ENCODE data around the gene GDPD2.

The GDPD2 gene

GRCh38 chrX:70446380-70447350 lies 23.6 kb downstream of the GDPD2 start:
- TF ChIP-seq GATA3 (IDR thresholded peaks at IDR 0.05; ENCODE audit: low read depth, low read length) (no peak), GATA2 (IDR thresholded peaks at IDR 0.05; ENCODE audit: low read depth, low read length) (no peak)

GRCh38 chrX:70449457-70449966 lies 26.4 kb downstream of the GDPD2 start:
- TF ChIP-seq GATA3 (IDR thresholded peaks at IDR 0.05; ENCODE audit: low read depth, low read length) (no peak), GATA2 (IDR thresholded peaks at IDR 0.05; ENCODE audit: low read depth, low read length) (no peak)

GRCh38 chrX:70452143-70452733 lies 29.1 kb downstream of the GDPD2 start:
- TF ChIP-seq GATA2 (IDR thresholded peaks at IDR 0.05; ENCODE audit: low read depth, low read length) (no peak), GATA3 (IDR thresholded peaks at IDR 0.05; ENCODE audit: low read depth, low read length) (no peak)

- TF ChIP-seq GATA2 (IDR thresholded peaks at IDR 0.05; ENCODE audit: low read depth, low read length), result no peak
- TF ChIP-seq GATA3 (IDR thresholded peaks at IDR 0.05; ENCODE audit: low read depth, low read length), result no peak
Measured at GRCh38 chrX:70453024-70453618, 30.0 kb downstream of the GDPD2 start.

- no peak for TF ChIP-seq GATA2 (IDR thresholded peaks at IDR 0.05; ENCODE audit: low read depth, low read length)
- TF ChIP-seq GATA3 (IDR thresholded peaks at IDR 0.05; ENCODE audit: low read depth, low read length), result no peak
Measured at GRCh38 chrX:70454441-70455365, 31.6 kb downstream of the GDPD2 start.

- TF ChIP-seq GATA3 (IDR thresholded peaks at IDR 0.05; ENCODE audit: low read depth, low read length), result no peak
- no peak for TF ChIP-seq GATA2 (IDR thresholded peaks at IDR 0.05; ENCODE audit: low read depth, low read length)
Measured at GRCh38 chrX:70455366-70456202, 32.5 kb downstream of the GDPD2 start.

GRCh38 chrX:70456256-70456655 lies 33.1 kb downstream of the GDPD2 start:
- TF ChIP-seq GATA2 (IDR thresholded peaks at IDR 0.05; ENCODE audit: low read depth, low read length) (no peak), GATA3 (IDR thresholded peaks at IDR 0.05; ENCODE audit: low read depth, low read length) (no peak)

- TF ChIP-seq GATA3 (IDR thresholded peaks at IDR 0.05; ENCODE audit: low read depth, low read length) (no peak), GATA2 (IDR thresholded peaks at IDR 0.05; ENCODE audit: low read depth, low read length) (no peak)
Measured at GRCh38 chrX:70461026-70461425, 37.9 kb downstream of the GDPD2 start.

- no peak for TF ChIP-seq GATA3 (IDR thresholded peaks at IDR 0.05; ENCODE audit: low read depth, low read length)
- no peak for TF ChIP-seq GATA2 (IDR thresholded peaks at IDR 0.05; ENCODE audit: low read depth, low read length)
Measured at GRCh38 chrX:70464051-70464450, 40.9 kb downstream of the GDPD2 start.

- TF ChIP-seq GATA3 (IDR thresholded peaks at IDR 0.05; ENCODE audit: low read depth, low read length) (no peak), GATA2 (IDR thresholded peaks at IDR 0.05; ENCODE audit: low read depth, low read length) (no peak)
Measured at GRCh38 chrX:70466968-70467367, 43.9 kb downstream of the GDPD2 start.

GRCh38 chrX:70468709-70469108 lies 45.6 kb downstream of the GDPD2 start:
- TF ChIP-seq GATA2 (IDR thresholded peaks at IDR 0.05; ENCODE audit: low read depth, low read length) (no peak), GATA3 (IDR thresholded peaks at IDR 0.05; ENCODE audit: low read depth, low read length) (no peak)

GRCh38 chrX:70470850-70471289 lies 47.8 kb downstream of the GDPD2 start:
- TF ChIP-seq GATA3 (IDR thresholded peaks at IDR 0.05; ENCODE audit: low read depth, low read length), result no peak
- no peak for TF ChIP-seq GATA2 (IDR thresholded peaks at IDR 0.05; ENCODE audit: low read depth, low read length)
